ENCODE results near the gene CD81.

Gene CD81

DNA sequence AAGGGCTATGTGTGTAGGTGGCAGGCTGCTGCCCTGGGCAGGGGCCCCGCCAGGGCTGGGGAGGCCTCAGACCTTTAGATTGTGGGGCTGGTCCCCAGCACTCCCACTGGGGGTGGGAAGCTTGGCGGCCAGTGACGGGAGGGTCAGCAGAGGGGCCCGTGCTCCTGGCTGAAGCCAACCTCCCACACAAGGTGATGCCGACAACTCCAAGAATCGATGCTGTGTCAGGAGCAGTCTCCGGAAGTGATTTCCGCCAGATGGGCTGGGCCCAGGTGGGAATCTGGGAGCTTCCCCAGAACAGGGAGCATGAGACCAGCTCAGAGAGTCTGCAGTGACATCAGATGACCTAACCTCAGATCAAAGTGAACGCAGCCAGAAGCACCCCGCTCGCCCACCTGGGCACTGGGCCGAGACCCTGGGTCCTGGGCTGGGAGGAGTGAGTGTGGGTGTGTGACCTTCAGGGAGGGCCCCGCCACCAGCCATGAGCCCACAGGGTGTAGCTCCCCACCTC is 59.5 kb downstream of the CD81 start:
- ATAC-seq (replicated peaks) (no peak), DNase-seq (no peak)
- no peaks in the 10 kb centered on the region for H3K4me1 Mint-ChIP-seq
- H3K4me3 Mint-ChIP-seq: no peak overlapping the region
- H3K27ac Mint-ChIP-seq: no peak overlapping the region
- H3K9me3 Mint-ChIP-seq: peaks cover 0 to 1% of the 10 kb centered on the region in 2 donors
- no peaks in the 10 kb centered on the region for H3K36me3 Mint-ChIP-seq
- H3K27me3 Mint-ChIP-seq: peaks cover 5 to 13% of the 10 kb centered on the region in 2 donors

DNA sequence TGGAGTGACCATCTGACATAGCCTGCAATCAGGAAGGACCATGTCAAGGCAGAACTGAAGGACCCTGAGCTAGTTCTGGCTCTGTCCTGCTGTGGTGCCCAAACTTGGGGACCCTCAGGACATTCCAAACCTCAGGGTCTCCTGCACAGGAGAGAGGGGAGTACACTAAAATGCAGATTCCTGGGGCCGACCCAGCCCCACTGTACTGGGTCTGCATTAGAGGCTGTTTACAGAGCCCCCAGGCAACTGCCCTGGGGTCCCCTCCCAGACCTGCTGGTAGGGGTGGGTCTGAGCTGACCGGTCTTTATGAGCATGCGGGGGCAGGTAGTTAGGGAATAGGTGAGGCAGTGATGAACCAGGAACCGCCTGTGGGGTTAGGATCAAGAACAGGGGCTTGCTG is 60.4 kb downstream of the CD81 start:
- Mint-ChIP-seq H3K9me3 (peaks cover 0 to 1% of the 10 kb centered on the region in 2 donors), H3K36me3 (no peaks in the 10 kb centered on the region), H3K4me3 (no peak overlapping the region), H3K27me3 (peaks cover 5 to 13% of the 10 kb centered on the region in 2 donors), H3K4me1 (no peaks in the 10 kb centered on the region), H3K27ac (no peak overlapping the region)
- ATAC-seq (replicated peaks) (no peak), DNase-seq (no peak)

DNA sequence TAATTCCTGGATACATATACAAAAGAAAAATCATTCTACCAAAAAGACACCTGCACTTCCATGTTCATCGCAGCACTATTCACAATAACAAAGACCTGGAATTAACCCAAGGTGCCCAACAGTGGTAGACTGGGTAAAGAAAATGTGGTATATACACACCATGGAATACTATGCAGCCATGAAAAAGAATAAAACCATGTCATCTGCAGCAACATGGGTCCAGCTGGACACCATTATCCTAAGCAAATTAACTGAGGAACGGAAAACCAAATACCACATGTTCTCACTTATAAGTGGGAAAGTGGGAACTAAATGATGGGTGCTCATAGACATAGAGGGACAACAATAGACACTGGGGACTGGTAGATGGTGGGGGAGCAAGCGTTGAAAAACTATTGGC is 62.7 kb downstream of the CD81 start:
- Mint-ChIP-seq H3K4me3 (no peak overlapping the region), H3K36me3 (no peaks in the 10 kb centered on the region), H3K9me3 (peaks cover 0 to 1% of the 10 kb centered on the region in 2 donors), H3K4me1 (no peaks in the 10 kb centered on the region), H3K27me3 (peaks cover 5 to 13% of the 10 kb centered on the region in 2 donors), H3K27ac (no peak overlapping the region)
- ATAC-seq (replicated peaks): no peak
- no peak for DNase-seq

DNA sequence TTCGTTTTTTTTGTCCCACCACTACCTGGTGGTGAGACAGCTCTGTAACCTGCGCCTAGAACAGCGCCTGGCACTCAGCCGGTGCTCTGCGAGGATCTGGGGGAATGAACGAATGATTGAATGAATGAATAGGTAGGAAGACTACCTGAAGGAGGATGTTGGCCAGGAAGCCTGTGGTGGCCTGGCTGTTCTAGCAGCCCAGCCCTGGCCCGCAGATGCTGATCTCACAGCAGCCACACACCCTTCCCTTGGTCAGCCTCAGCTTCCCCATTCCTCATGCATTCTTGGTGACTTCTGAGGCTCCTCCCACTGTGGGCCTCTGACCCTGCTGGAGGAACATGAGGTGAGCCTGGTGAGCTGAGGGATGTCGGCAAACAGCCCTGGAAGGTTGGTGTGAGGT is 63.5 kb downstream of the CD81 start:
- ATAC-seq (replicated peaks) (no peak), DNase-seq (no peak)
- Mint-ChIP-seq H3K4me1 (peaks cover 4 to 6% of the 10 kb centered on the region in 2 donors), H3K9me3 (peaks cover 0 to 1% of the 10 kb centered on the region in 2 donors), H3K36me3 (no peaks in the 10 kb centered on the region), H3K27me3 (peaks cover 5 to 19% of the 10 kb centered on the region in 2 donors), H3K4me3 (no peak overlapping the region), H3K27ac (no peak overlapping the region)

DNA sequence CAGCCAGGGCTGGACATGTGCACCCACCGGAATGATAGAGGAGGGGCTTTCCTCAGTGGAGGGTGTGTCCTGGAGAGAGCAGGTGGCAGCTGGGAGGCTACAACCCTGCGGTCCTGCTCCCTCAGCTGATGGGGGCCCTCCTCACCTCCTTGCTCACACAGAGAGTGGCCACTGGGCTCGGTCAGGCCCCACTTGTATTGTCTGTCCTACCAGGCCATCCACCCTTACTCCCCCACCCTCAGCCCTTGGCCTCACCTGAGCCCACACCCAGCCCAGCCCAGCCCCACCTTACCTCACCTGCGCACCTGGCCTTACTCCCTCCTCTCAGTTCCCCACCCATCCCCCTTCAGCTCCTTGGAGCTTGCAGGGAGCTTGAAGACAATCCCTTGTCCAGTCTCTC is 64.1 kb downstream of the CD81 start:
- Mint-ChIP-seq H3K27ac (no peak overlapping the region), H3K4me3 (no peak overlapping the region), H3K27me3 (peaks cover 5 to 19% of the 10 kb centered on the region in 2 donors), H3K36me3 (no peaks in the 10 kb centered on the region), H3K4me1 (peaks cover 5 to 11% of the 10 kb centered on the region in 2 donors), H3K9me3 (peaks cover 0 to 1% of the 10 kb centered on the region in 2 donors)
- no peak for ATAC-seq (replicated peaks)
- DNase-seq: no peak

DNA sequence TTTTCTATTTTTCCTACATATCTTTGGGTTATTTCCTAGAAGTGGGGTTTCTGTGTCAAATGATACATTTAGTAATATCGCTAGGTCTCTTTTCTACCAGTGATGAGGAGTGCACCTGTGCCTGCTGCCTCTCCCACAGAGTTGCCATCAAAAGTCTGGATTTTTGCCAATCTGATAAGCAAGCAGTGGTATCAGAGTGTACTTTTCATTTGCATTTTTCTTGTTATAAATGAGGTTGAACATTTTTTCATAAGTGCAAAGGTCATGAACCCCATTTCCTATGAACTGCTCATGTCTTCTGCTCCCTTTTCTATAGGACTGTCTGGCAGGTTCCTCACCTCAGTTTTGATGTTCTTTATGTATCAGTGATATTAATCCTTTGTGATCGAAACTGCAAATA is 65.5 kb downstream of the CD81 start:
- no peak overlapping the region for H3K27ac Mint-ChIP-seq

DNA sequence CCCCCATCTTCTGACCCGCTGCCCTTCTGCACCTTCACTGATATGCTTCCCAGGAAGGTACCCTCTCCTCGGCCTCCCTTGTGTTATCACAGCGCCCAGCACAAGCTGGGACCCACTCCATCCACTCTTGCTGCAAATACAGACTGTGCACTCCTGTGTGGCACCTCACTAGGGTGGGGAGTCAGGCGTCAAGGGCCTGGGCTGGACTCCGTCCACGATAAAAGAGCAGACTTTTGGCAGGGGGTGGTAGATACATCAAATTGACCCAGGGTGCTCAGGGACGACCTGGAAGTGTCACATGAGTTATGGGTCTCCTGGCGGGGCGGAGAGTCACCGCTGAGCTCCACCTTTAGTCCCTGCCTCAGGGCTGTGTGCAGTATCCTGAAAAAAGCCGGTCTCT is 66.3 kb downstream of the CD81 start:
- Mint-ChIP-seq H3K36me3 (no peaks in the 10 kb centered on the region), H3K27me3 (peaks cover 5 to 14% of the 10 kb centered on the region in 2 donors), H3K4me3 (peak overlapping the region; percentile 0 to 1), H3K9me3 (peaks cover 0 to 1% of the 10 kb centered on the region in 2 donors), H3K27ac (no peak overlapping the region), H3K4me1 (peaks cover 20 to 30% of the 10 kb centered on the region in 2 donors)
- DNase-seq: no peak
- no peak for ATAC-seq (replicated peaks)

More for the DNA sequence above, 65.5 kb downstream of the CD81 start:
- DNase-seq (no peak), ATAC-seq (replicated peaks) (no peak)
- no peak overlapping the region for H3K4me3 Mint-ChIP-seq
- H3K4me1 Mint-ChIP-seq: peaks cover 18 to 25% of the 10 kb centered on the region in 2 donors
- peaks cover 5 to 14% of the 10 kb centered on the region in 2 donors for H3K27me3 Mint-ChIP-seq
- no peaks in the 10 kb centered on the region for H3K36me3 Mint-ChIP-seq
- H3K9me3 Mint-ChIP-seq: peaks cover 0 to 1% of the 10 kb centered on the region in 2 donors

DNA sequence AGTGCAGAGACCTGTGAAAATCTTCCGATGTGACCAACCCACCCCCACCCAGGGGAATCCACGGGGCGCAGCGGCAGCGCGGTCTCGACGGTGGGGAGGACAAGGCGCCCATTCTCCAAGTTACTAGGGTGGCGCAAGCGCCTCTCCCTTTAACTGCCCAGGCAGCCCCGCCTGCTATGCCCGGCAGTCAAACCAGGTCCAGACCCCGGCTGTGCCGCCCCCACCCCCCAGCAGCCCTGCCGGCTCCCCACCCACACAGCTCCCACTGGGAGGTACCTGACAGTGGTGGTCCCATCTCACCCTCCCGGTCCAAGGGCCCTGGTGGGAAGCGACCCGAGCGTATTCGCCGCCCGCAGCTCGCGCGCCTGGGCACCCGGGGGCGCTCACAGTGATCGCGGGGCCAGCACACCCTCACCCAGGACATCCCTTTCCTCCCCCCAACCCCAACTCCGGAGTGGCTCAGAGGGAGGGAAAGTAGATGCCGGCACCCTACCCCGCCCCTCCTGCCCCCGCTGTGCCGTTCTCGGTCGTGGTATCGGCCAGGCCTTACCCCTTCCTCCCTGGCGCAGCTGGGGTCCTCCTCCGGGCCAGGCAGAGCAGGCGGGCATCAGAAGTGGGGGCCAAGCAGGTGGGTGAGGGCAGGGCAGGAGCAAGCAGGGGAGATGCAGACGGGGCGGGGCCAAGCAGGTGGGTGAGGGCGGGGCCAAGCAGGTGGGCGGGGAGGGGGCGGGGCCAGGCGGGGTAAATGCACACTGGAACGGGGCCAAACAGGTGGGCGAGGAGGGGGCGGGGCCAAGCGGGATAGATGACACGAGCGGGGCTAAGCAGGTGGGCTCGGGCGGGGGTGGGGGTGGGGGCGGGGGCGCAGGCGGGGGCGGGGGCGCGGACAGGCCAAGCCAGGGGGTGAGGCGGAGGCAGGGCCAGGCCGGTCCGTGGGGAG is 67.0 kb downstream of the CD81 start, which contains the start of gene TRPM5:
Gene TRPM5, minus strand, starts transcription at position 634 of the 940 bp plus-strand sequence. CDS start 21,478 bp downstream, outside the sequence.
- peak; percentile 28 to 33 for ATAC-seq (replicated peaks)
- H3K27ac Mint-ChIP-seq: peak within 1 kb of the TSS; percentile 87
- peak within 1 kb of the TSS; percentile 90 to 91 for H3K4me3 Mint-ChIP-seq
- H3K36me3 Mint-ChIP-seq: no peaks in the 10 kb centered on the region
- H3K9me3 Mint-ChIP-seq: peaks cover 0 to 1% of the 10 kb centered on the region in 2 donors
- DNase-seq: peak; percentile 40
- H3K27me3 Mint-ChIP-seq: peaks cover 5 to 14% of the 10 kb centered on the region in 2 donors
- peaks cover 20 to 30% of the 10 kb centered on the region in 2 donors for H3K4me1 Mint-ChIP-seq

DNA sequence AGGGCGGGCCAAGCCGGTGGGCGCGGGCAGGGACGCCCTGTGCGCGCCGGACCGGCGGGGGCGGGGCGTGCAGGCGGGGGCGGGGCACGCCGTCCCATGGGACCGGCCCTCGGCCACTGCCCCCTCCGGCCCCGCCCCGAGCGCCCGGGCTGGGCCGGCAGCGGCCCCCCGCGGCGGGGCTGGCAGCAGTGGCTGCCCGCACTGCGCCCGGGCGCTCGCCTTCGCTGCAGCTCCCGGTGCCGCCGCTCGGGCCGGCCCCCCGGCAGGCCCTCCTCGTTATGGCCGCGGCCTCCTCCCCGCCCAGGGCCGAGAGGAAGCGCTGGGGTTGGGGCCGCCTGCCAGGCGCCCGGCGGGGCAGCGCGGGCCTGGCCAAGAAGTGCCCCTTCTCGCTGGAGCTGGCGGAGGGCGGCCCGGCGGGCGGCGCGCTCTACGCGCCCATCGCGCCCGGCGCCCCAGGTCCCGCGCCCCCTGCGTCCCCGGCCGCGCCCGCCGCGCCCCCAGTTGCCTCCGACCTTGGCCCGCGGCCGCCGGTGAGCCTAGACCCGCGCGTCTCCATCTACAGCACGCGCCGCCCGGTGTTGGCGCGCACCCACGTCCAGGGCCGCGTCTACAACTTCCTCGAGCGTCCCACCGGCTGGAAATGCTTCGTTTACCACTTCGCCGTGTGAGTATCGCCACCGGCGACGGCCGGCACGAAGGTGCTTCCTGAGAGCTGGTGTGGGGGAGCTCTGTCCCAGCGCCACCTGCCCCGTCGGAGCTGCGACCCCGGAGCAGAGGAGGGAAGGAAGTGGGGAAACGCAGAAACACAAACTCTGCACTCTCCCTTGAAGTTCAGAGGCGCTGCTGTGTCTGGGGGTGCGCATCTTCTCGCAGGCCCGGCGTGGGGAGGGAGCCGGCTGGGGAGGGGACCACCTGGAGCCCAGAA is 68.0 kb downstream of the CD81 start, which contains the start of gene KCNQ1:
Gene KCNQ1, plus strand, starts transcription at position 188 of the 925 bp plus-strand sequence. Its CDS starts 91 bp downstream, at position 279.
- DNase-seq: peak; percentile 65
- H3K36me3 Mint-ChIP-seq: no peaks in the 10 kb centered on the region
- H3K27me3 Mint-ChIP-seq: peaks cover 5 to 14% of the 10 kb centered on the region in 2 donors
- peak; percentile 71 to 77 for ATAC-seq (replicated peaks)
- H3K27ac Mint-ChIP-seq: peak within 1 kb of the TSS; percentile 87
- H3K4me1 Mint-ChIP-seq: peaks cover 20 to 30% of the 10 kb centered on the region in 2 donors
- peak within 1 kb of the TSS; percentile 90 to 91 for H3K4me3 Mint-ChIP-seq
- no peaks in the 10 kb centered on the region for H3K9me3 Mint-ChIP-seq

DNA sequence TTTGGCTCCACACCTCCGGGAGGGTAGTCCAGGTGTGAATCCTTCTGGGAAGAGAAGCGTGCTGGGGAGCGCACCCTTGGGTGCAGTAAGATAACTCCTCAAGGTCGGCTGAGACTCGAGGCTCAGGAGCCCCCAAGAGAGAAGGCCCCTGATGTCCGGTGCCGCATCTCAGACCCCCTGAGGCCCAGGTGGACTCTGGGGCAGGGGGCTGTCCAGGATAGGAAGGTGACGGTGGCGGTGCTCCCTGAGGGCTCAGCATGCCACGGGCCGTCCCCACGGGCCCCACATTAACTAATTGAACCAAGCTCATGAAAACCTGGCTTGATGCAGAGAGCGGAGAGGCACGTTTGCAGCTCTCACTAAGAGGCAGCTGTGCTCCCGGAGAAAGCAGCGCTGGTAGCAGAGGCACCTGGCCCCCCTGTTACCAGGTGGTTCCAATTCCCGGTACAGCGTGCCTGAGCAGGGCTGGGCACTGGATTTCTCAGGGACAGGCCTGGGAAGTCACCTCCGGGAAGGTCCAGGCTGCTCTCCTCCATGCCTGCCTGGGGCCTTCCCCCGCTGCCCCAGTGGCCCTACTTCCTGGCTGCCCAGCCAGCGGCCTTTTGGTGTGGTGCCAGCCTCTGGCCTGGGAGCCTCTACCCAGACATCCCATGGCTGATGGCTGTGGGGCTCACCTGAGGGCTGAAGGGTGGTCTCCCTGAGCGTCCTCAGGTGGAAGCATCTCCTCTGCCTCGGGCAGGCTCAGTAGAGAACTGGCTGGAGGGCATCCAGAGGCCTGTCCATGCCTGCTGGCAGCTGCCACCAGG is 68.8 kb downstream of the CD81 start:
- no peak for DNase-seq
- H3K9me3 Mint-ChIP-seq: no peaks in the 10 kb centered on the region
- H3K36me3 Mint-ChIP-seq: no peaks in the 10 kb centered on the region
- ATAC-seq (replicated peaks): no peak
- peaks cover 0 to 7% of the 10 kb centered on the region in 2 donors for H3K27me3 Mint-ChIP-seq
- peak overlapping the region; percentile 90 to 91 for H3K4me3 Mint-ChIP-seq
- peak overlapping the region; percentile 87 for H3K27ac Mint-ChIP-seq
- peaks cover 20 to 30% of the 10 kb centered on the region in 2 donors for H3K4me1 Mint-ChIP-seq

DNA sequence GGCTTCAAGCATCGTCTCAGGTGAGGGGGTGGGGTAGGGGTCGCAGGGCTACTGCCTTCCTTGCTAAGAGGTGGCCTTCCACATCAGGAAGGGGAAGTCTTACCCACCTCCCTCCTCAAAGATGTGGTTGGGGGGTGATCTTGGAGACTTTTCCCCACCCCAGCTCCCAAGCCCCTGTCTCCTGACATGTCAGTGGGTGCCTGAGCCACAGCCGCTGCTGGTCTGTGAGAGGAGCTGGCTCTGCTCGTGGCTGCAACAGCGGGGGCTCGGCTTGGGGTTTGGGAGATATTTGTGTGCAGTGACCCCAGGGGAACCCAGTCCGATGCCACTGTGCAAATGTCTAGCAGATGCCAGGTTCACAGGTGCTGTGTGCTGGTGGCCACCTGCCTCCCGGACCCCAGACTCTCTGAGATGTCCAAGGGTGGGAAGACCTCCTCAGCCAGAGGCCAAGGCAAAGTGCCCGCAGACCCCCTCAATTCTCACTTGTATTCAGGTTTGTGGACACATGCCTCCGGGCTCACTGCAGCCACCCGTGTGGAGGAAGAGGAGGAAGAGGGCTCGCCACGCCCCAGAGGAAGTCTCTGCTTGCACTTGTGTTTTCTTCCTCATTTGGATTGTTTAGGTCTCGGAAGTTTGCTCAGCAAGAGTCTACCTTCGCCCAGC is 69.6 kb downstream of the CD81 start:
- Mint-ChIP-seq H3K4me3 (peak overlapping the region; percentile 70 to 78), H3K4me1 (peaks cover 20 to 30% of the 10 kb centered on the region in 2 donors), H3K36me3 (no peaks in the 10 kb centered on the region), H3K27me3 (peaks cover 0 to 6% of the 10 kb centered on the region in 2 donors), H3K27ac (peak overlapping the region; percentile 87), H3K9me3 (no peaks in the 10 kb centered on the region)
- no peak for ATAC-seq (replicated peaks)
- no peak for DNase-seq

Data from stimulated activated naive B cell treated with anti-CD40 and anti-IgM and Interleukin-4, amounts not matched to agents 10 μg/mL and 1 μg/mL and 100 μg/mL, for 72 hours (primary cell).